ENCODE data around the gene SPOCD1.

Gene SPOCD1

GRCh38 chr1:31785020-31785946 is 30.5 kb downstream of the SPOCD1 start (continued):
- TF ChIP-seq ZNF148 (tag by site-specific recombination; IDR thresholded peaks at IDR 0.05; ENCODE audit: borderline replicate concordance) (no peak), ZNF324 (tag by site-specific recombination; IDR thresholded peaks at IDR 0.05) (no peak), ZNF510 (tag by site-specific recombination; IDR thresholded peaks at IDR 0.05; ENCODE audit: insufficient replicate concordance) (no peak), SCRT1 (tag by site-specific recombination; IDR thresholded peaks at IDR 0.05; ENCODE audit: borderline replicate concordance) (peak; percentile 65; the same call in 1 of the 2 replicates), ZNF302 (tag by site-specific recombination; IDR thresholded peaks at IDR 0.05; ENCODE audit: low read depth) (no peak), YY1 (tag by site-specific recombination; IDR thresholded peaks at IDR 0.05) (no peak), ZNF664 (tag by site-specific recombination; IDR thresholded peaks at IDR 0.05) (no peak), GLIS1 (tag by site-specific recombination; IDR thresholded peaks at IDR 0.05) (no peak), ZNF280D (tag by site-specific recombination; IDR thresholded peaks at IDR 0.05) (no peak), ZNF830 (tag by site-specific recombination; IDR thresholded peaks at IDR 0.05; ENCODE audit: low read depth) (no peak), SCRT2 (tag by site-specific recombination; IDR thresholded peaks at IDR 0.05) (peak; percentile 89), KLF8 (tag by site-specific recombination; IDR thresholded peaks at IDR 0.05) (no peak), ZNF404 (tag by site-specific recombination; IDR thresholded peaks at IDR 0.05) (no peak)

- Histone ChIP-seq H3K9me3 (ENCODE audit: control insufficient read depth, insufficient read depth, low read depth, low read length) (no peaks in the 10 kb centered on the region), H3K4me3 (ENCODE audit: low read depth, low read length) (no peak overlapping the region), H3K36me3 (ENCODE audit: control insufficient read depth in 2 of 2, insufficient read depth in 1 of 2, low read length in 2 of 2) (no peaks in the 10 kb centered on the region), H3K4me1 (ENCODE audit: control insufficient read depth, insufficient read depth, low read length) (no peaks in the 10 kb centered on the region; the same call in 1 of the 2 replicates), H3K27ac (ENCODE audit: extremely low read depth, low read depth, low read length) (no peak overlapping the region)
- ChIA-PET CTCF (interaction anchor here (1.2 kb wide), 1 partner anchor 120 kb away, joined by 3 read pairs; no protein-coding TSS in a partner anchor), POLR2A (interaction anchor here (1.4 kb wide), 1 partner anchor 36 kb away, joined by 3 read pairs; no protein-coding TSS in a partner anchor)
- TF ChIP-seq ZNF223 (tag by site-specific recombination; IDR thresholded peaks at IDR 0.05) = no peak
- TF ChIP-seq ZNF76 (tag by site-specific recombination; IDR thresholded peaks at IDR 0.05; ENCODE audit: borderline replicate concordance, low read depth) = no peak
- no peak for TF ChIP-seq ZNF701 (tag by site-specific recombination; IDR thresholded peaks at IDR 0.05)
- no peak for TF ChIP-seq ZNF157 (tag by site-specific recombination; IDR thresholded peaks at IDR 0.05)
- TF ChIP-seq INSM2 (tag by site-specific recombination; IDR thresholded peaks at IDR 0.05) = no peak
- no peak for TF ChIP-seq ZNF18 (tag by site-specific recombination; IDR thresholded peaks at IDR 0.05)
- no peak for TF ChIP-seq CTCF (tag by site-specific recombination; IDR thresholded peaks at IDR 0.05)
- TF ChIP-seq ZNF629 (tag by site-specific recombination; IDR thresholded peaks at IDR 0.05) = no peak
- no peak for TF ChIP-seq ZNF785 (tag by site-specific recombination; IDR thresholded peaks at IDR 0.05)
- no peak for TF ChIP-seq ZNF433 (tag by site-specific recombination; IDR thresholded peaks at IDR 0.05; ENCODE audit: low read depth)
- no peak for TF ChIP-seq ZFP69B (tag by site-specific recombination; IDR thresholded peaks at IDR 0.05)
- no peak for TF ChIP-seq ZNF248 (tag by site-specific recombination; IDR thresholded peaks at IDR 0.05)
Observed at GRCh38 chr1:31784356-31785019, 31.3 kb downstream of the SPOCD1 start.

Measured in HEK293 (cell line).